Glomerular visceral epithelial cell (primary cell): Measurements from ENCODE around the gene RWDD1.
A peak's percentile ranks its signal among the peaks of the same experiment; 100 is the strongest.

Experiments used
- DNase-seq: peaks from one replicate; pipeline ENCODE4 v3.0.0-alpha.2; 2016; ENCODE audit errors: extremely low spot score

The RWDD1 gene

DNA sequence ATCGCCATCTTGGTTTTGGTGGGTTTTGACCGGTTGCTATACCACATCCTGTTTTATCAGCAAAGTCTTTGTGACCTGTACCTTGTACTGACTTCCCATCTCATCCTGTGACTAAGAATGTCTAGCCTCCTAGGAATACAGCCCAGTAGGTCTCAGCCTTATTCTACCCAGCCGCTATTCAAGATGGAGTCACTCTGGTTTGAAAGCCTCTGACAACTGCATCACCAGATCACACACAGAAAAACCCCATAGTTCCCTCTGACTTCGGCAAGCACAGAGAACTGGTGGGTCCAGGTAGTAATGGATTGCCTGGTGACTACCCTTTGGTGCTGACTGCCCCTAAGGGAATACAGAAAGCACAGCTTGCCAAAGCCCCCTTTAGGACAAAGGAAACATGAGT, 34.6 kb downstream of the RWDD1 start:
- DNase-seq: no peak

DNA sequence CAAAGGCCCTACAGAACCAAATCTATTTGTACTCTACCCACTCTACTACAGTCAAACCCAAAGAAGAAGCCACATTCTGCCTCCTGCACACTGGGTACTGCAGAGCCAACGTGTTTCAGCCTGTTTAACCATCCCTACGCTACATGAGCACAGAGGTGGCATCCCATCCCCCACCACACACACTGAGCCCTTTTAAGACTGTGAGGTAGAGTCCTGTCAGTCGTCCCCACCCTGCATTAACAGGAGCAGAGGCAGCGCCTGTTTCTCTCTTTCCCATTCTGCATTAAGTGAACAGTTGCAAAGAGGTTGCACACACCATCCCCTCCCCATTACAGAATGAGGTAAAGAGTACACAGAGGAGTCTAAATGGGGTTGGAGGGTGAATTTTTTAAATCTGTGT, 39.8 kb downstream of the RWDD1 start:
- DNase-seq: no peak

DNA sequence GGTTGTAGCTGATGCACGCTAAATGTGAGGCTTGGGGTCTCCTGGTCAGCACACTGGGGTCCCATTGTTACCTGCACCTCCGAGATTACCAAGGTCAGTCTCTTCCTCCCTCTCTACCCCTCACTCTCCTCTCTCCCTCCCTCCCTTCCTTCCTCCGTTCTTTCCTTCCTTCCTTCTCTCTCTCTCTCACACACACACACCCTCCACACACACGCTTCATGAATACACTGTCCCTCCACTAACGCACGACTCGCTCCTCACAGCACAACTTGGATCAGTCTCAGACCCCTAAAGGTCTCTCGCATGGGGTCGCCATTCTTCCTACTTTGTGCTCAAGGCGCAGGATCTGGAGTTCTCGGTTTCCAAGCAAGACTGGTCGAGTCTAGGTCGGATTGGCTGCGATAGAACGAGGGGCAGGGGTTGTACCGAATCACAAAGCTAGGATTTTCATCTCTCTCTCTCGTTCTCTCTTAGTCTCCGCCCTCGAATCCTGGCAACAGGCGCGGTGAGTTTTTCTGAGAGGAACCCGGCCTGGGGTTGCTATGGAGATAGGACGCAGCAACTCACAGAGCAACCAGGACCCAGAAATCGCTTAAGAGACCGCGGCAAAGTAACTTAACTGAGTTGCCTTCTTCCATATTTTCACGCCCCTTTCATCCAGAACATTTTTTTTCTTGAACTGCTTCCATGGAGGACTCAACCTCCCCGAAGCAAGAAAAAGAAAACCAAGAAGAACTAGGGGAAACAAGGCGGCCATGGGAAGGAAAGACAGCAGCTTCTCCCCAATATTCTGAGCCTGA, 44.8 kb downstream of the RWDD1 start, which contains the start of gene RSPH4A:
TSS of gene RSPH4A (plus strand) at position 543 of the 800 bp plus-strand sequence. CDS start at position 688, 145 bp downstream.
- peak; percentile 93 for DNase-seq

DNA sequence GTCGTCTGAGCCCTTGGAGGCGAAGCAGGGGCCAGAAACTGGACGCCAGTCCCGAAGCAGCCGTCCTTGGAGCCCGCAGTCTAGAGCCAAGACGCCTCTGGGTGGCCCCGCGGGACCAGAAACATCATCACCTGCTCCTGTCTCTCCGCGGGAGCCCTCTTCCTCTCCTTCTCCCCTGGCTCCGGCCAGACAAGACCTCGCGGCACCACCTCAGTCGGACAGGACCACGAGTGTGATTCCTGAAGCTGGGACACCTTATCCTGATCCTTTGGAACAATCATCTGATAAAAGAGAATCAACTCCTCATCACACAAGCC, 45.4 kb downstream of the RWDD1 start:
- peak; percentile 7 for DNase-seq

DNA sequence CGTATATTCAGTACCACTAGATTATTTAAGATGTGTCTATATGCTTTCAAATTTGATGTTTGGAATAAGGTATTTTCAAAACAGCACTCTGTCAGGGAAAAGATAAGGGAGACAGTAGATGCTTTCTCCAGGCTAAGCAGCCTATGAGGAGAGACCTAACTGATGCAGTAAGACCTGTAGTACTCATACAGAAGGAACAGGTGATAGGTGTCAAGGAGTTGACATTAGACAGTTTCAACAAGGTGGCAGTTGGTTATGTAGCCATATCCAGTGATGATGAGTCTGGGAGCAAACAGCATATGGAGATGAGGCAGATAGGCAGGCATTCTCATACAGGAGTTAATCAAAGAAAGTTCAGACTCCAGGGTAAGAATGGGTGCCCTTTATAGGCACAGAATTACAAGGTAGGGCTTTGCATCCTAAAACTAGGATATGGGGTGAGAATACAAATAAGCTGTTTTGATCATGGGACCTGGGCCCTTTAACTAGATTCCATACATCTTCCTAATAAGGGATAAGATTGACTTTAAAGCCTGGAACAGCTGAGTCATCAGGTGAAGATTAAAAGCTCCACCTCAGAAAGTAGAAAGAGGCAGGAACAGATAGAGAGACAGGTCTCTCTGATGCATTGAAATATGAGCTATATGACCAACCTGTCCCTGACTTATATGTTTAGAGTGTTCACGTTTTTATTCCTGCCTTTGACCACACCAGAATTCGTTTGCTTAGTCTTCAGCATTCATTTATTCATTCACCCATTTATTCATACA, 52.9 kb downstream of the RWDD1 start:
- DNase-seq: peak; percentile 9

DNA sequence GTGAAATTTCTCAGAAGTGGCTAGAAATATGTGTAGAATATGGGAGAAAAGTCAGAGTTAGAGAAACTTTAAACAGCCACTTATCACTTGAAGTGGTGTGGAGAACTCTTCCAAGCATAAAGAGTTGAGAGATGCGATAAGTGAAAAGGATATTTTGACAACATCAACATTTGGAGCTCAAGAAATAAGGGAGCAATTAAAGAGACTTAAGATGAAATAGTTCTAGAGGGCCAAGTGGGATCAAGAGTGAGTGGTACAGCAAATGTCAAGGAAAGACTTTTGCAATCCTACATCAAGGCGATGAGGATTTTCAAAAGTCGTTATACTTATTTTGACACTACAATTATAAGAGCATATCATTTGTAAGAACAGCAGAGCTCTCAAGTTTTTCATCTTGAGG, 54.6 kb downstream of the RWDD1 start:
- DNase-seq: no peak

DNA sequence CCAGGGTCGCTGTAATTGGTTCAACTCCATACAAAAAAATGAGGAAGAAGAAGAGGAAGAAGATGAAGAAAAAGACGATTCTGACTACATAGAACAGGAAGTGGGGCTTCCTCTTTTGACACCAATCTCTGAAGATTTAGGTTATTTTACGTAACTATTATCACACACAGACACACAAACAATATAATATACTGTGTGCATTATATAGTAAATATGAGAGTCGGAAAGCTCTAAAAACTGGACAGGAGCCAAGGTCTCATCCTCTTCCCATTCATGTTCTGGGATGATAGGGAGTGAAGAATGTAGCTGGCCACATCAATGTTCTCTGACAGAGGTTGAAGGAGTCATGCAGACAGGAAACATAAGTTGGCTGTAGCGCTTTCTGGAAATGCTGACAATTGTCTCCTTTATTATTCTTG, 58.3 kb downstream of the RWDD1 start:
- DNase-seq: no peak

DNA sequence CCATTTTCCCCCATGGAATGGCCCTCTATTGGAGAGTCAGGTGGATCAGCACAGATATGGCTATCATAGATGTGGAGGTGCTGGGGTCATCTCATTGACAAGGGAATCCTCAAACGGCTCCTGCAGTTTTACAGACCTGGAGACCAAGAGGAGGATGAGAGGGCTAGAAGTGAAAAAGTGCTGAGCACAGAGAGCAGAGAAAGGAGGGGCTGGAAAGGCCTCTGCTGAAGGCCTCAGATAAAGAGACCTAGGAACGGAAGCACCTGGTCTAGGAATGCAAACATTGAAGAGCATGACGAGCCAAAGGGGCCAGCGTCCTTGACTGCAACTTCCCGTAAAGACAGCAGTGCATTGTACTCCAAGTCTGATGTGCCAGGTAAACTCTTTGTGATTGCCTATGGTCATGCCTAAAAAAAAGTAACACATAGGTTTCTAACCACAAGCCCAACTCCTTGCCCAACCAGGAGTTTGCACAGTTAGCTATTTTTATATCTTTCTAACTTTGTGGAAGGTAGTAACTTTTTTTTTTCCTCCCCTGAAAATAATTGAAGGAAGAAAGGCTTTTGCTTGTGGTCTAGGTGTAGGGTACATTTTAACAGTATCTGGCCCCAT, 60.2 kb downstream of the RWDD1 start:
- no peak for DNase-seq

DNA sequence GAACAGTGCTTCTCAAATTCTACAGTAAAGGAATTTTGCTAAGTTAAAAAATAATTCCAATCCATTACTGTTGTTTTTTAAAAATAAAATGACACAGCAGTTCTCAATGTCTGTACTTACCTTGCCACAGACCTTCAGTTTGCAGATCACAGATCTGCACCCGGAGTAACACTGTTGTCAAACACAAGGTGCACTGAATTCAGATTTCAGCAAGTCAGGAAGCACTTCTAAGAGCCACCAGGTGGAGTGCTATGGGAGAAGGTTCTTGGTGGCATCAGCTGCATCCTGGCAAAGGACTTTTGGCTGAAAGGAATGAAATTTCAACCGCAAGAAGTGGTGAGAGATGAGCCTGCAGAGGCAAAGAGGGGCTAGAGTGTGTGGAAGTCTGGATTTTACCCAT, 62.4 kb downstream of the RWDD1 start:
- DNase-seq: no peak
